Stimulated activated CD4-positive, alpha-beta T cell treated with anti-CD3 and anti-CD28 coated beads, TNF-alpha, amount 100 ng/mL, for 48 hours (primary cell): ENCODE data around the gene SP3.

Source experiments
- DNase-seq, 3 donors: peaks; one replicate each; pipeline ENCODE4 v3.0.0-alpha.2; 2020; ENCODE audit warnings: low read depth in 3 of 3

The SP3 gene

DNA sequence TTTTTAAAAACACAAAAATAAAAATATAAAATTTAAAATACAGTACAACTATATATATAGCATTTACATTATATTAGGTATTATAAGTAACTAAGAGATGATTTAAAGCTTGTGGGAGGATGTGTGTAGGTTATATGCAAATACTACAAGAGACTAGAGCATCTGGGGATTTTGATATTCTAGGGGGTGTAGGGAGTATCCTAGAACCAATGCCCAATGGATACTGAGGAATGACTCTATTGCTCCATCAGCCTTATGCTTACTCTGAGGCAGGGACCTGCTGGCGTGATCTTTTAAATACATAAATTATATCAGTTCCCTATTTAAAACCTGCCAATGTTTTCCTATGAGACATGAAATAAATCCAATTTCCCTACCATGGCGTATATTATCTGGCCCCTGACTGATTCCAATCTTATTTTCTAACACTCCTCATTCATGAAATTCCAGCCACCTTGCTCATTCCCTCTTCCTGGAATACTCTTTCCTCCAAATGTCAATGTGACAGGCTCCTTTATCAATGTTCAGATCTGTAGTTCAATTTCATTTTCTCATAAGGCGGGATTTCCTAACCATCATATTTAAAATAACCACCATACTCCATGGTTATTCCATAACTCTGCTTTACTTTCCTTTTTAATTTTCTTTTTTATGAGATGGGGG, 22.2 kb downstream of the SP3 start:
- no peak for DNase-seq

DNA sequence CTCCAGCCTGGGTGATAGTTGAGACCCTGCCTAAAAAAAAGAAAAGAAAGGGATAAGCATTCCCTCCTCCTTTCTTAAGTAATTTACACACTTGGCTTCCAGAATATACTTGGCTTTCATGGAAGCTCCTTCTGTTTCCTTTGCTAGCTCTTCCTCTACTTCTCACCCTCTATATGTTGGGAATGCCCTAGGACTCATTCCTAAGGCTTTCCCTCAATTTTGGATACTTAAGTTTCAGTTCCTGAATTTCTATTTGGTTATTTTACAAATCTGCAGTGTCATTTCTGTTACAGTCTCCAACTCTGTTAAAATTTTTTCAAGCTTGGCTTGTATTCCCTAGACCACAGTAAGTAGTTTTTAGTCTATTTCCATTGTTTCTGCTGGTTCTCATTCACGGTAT, 23.6 kb downstream of the SP3 start:
- no peak for DNase-seq

DNA sequence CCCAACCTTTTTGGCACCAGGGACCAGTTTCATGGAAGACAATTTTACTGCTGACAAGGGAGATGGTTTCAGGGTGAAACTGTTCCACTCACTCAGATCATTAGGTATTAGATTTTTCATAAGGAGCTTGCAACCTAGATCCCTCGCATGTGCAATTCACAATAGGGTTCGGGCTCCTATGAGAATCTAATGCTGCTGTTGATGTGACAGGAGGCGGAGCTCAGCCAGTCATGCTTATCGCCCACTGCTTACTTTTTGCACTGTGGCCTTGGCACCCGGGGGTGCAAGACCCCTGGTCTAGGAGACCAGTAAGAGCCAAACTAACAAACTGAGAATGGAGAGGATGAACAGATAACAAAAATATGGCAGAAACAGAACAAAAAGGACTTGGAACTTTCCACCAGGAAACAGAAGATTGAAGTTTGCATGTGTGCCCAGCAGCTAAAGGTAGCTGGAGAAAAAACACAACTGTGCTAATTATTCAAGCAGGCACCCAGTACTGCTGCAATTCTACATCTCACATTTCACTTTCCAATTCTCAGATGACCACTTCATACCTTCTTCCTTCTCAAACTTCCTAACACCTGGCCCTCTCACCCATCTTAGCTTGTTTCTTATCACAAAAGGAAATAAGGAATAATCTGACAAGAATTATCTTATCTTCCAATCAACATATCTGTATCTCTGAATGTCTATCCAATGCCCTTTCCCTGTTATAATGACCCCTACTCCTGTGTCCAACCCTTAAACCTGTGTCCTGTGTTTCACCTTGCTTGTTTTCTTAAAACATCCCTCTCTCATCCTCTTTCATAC, 24.8 kb downstream of the SP3 start:
- no peak for DNase-seq

DNA sequence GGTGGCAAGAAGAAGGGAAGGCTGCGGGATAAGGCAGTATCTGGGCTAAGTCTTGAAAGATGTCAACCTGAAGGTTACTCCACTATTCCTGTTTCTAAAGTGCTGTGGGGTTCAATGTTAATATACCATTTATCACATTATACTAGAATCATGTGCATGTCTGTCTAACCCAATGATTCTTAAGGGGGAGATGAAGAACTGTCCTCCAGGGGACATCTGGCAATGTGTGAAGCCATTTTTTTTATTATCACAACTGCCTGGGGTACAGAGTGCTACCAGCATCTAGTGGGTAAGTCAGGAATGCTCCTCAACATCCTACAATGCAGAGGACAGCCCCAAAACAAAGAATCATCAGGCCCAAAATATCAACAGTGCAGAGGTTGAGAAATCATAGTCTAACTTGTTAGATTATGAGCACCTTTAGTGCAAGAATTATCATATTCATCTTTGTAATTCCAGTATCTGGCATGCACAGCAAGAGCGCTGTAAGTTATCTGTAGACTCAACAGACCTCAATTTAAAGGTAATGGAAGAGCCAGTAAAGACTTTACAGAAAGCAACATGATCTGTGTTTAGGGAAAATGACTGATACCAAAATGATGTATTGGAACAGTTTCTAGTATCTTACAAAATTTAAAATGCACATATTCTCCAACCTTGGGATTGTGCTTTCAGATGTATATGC, 26.3 kb downstream of the SP3 start:
- DNase-seq: no peak

DNA sequence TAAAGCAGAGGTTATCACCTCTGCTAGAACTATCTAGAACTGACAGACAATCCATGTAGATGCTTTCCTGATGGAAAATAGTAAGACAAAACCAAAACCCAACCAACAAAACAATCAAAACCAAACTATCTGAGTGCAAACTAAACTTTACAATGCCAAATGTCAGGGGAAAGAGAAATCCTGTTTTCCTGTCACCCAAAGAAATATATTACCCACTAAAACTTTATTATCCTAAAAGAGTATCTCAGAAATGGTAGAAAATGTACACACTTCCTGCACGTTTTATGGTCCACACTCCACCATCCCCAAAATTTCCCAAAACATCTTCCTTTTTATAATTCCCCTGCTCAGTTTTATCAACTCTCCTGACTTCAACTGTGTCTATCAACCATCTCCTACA, 29.9 kb downstream of the SP3 start:
- no peak for DNase-seq

DNA sequence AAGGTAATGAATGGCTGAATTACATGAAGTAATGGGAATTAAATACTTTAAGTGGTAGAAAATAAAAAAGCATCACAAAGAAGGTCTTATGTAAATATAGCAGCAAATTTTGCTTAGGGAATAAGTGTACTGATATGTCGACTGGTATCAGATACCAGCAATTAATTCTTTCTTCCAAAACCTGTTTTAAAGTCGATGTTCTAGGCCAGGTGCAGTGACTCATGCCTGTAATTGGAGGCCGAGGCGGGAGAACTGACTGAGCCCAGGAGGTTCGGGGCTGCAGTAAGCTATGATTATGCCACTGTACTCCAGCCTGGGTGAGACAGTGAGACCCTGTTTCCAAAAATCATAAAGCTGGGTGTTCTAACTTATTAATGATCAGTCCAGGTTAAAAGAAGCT, 30.3 kb downstream of the SP3 start:
- DNase-seq: no peak

DNA sequence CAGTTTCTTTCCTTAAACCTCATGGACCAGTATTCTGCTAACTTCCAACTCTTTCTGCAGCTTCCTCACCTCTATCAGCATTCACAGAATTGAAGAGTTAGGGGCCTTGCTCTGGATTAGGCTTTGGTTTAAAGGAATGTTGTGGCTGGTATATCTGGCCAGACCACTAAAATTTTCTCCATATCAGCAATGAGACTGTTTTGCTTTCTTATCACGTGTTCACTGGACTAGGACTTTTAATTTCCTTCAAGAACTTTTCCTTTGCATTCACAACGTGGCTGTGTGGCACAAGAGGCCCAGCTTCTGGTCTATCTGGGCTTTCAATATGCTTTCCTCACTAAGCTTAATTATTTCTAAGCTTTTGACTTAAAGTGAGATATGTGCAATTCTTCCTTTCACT, 33.4 kb downstream of the SP3 start:
- no peak for DNase-seq

DNA sequence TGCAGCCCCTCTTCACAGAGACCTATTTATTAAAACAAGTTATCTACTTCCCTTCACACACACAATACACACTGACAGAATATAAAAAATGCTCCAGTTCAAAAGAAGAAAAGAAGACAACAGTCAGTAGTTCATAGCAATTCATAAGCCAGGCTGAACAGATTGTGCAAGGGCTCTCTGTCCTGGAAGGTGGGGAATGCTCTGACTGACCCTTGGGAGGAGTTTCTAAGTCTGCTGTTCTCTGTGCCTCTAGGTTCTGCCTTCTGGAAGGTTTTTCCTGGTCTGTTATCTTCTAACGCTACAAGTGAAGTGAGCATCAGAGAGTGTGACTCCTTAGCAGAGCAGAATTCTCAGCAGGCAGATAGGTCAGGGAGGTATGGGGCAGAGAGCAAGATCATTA, 35.7 kb downstream of the SP3 start:
- DNase-seq: no peak

DNA sequence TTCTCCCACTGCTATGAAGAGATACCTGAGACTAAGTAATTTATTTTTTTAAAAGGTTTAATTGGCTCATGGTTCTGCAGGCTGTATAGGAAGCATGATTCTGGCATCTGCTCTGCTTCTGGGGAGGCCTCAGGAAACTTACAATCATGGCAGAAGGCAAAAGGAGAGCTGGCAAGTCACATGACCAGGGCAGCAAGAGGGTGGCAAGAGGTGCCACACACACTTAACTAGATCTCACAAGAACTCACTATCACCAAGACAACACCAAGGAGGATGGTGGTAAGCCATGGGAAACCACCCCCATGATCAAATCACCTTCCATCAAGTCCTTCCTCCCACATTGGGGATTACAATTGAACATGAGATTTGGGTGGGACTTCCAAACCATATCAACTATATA, 38.3 kb downstream of the SP3 start:
- no peak for DNase-seq

DNA sequence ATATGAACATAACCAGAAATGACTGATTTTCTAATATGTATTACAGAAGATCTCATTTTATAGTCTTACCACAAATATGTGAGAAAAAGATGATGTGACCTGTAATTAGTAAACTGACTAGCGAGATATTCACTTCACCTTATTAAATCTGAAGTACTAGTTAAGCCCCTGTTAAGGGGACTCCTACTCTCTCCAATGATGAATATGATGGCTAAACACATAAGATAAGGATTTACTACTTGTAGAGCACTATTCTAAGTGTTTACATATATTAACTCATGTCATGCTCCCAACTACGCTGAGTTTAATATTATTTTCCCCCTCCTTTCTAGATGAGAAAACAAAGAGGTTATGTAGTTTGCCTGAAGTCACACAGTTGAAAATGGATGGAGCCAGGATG, 40.9 kb downstream of the SP3 start:
- no peak for DNase-seq

DNA sequence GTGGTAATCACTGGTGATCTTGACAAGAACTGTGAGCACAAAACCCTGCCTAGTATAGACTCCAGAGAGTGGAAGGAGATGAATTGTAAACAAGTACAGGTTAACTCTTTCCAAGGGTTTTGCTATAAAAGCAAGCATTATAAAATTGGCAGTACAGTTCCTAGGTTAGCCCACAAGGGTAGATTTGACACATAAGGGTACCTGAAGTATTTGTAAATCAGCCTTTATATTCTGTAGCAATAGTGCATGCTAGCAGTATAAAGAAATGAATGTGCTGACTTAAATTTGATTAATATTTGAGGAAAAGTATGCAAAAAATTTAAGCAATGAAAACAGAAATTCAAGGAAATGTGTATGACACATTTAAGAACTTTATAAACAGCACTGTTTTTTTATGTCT, 42.4 kb downstream of the SP3 start:
- DNase-seq: no peak

DNA sequence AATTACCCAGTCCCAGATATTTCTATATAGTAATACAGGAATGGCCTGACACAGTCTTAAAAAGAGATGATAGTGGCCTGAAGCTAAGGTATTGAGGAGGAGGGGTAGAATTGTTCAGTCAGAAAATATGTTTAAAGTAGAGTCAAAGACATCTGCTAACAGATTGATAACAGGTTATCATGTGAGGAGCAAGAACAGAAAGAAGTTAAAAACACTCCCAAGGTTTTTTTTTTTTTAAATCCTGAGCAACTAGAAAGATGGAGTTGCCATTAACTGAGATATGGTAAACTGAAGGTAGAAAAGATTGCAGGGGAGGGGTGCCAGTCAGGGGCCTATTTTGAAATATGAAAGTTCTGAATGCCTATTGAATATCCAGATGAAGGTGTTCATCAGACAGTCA, 43.1 kb downstream of the SP3 start:
- DNase-seq: no peak

DNA sequence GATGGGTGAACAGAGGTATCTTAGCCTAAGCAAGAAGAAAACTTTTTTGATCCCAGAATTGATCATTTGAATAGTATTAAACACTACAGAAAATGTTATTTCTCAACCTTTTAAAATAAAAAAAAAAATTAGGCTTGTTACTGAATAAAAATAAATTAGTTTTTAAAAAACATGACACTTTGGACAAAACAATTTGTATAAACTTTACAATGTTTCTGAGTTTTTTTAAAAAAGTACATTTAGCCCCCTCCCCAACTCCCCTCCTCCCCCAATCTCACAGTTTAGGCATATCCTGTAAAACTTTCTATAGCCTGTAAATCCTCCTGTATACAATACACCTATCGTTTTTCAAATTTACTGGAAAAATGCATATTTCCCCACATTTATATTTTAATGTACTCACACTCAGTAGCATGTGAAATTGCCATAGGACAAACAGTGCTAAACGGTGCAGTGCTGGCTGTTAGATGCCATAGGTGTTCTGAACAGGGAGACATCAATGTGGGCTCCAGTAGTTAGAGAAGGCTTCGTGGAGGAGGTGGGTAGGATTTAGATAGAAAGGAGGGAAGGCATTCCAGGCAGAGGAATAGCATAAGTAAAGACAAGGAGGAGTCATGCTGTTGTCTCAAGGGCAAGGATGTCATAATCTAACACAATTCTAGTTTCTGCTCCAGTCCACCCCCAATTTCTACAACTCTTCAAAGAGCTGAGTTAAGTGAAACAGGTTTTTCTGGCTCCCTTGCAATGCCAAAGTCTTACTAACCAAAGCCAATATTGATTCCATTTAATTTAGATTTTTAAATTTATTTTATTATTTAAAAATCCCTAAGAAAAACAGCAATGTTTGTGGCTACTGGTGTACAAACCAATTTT, 50.9 kb downstream of the SP3 start:
- DNase-seq: no peak

DNA sequence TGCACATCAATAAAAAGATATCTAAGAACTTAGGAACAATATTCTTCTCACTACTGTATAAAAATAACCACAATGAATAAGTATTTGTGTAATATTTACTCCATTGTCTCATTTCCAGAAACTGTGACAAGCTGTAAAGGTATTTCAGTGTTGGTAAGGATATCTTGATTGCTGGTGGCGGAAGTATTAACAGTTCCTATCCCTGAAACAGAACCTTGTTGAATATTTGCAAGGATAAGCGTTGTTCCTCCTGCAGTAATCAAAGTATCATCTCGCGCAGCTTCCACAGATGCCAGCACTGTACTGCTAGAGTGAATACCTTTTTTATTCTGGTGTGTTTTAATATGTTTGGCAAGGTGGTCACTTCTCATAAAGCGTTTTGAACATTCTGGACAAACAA, 55.3 kb downstream of the SP3 start:
- no peak for DNase-seq

DNA sequence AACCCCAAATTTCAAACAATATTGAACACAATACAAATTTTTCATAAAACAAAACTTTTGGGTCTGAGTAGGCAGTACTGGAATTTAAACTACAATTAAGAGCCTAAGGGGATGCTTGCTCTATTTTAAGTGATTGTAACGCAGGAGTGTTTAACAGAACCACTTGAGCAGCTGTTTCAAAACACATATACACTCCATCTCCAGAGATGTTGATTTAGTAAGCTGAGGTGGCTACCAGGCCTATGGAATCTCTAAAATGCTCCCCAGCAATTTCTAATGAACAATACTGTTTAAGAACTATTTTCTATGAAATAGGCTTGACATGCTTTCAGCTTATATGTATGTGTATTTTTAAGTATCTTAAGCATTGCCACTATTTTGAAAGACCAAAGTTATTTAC, 58.5 kb downstream of the SP3 start:
- no peak for DNase-seq

DNA sequence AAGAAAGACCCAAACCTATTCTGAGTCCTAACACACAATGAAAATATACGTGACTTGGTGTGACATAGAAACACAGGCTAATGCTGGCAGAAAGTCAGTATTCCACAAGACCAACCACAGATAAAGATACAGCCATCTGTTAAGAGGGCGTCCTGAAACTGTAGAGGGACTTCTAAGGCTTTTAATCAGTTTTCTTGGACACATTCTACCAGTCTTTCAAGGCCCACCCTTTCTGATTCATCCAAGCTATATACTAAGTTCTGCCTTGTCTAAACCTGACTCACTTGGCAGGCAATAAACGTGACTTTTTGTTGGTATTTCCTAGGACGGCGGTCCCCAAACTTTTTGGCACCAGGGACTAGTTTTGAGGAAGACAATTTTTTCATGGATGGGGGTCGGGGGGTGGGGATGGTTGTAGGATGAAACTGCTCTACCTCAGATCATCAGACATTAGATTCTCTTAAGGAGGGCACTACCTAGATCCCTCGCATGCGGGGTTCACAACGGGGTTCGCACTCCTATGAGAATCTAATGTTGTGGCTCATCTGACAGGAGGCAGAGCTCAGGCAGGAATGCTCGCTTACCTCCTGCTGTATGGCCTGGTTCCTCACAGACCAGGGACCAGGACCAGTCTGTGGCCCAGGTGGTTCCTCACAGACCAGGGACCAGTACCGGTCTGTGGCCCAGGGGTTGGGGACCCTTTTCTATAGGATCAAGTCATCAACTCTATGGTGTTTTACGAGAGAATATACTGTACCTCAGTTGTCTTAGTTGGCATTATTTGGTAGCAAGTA, 61.4 kb downstream of the SP3 start:
- no peak for DNase-seq

DNA sequence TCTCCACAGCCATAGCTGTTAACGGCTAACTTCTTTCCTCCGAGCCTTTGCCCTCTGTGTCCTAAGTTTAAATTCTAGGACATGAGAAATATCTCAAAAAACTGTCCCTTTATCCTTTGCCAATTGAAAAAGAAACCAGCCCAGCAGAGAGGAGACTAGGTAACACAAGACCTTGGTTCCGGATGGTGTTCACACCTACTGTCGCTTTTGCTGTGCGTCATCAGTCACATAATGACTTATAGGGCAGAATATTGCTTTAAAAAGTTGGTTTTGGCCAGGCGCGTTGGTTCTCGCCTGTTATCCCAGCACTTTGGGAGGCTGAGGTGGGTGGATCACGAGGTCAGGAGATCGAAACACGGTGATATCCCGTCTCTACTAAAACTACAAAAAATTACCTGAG, 66.2 kb downstream of the SP3 start:
- peak in 1 of 3 donors; percentile 5 for DNase-seq

DNA sequence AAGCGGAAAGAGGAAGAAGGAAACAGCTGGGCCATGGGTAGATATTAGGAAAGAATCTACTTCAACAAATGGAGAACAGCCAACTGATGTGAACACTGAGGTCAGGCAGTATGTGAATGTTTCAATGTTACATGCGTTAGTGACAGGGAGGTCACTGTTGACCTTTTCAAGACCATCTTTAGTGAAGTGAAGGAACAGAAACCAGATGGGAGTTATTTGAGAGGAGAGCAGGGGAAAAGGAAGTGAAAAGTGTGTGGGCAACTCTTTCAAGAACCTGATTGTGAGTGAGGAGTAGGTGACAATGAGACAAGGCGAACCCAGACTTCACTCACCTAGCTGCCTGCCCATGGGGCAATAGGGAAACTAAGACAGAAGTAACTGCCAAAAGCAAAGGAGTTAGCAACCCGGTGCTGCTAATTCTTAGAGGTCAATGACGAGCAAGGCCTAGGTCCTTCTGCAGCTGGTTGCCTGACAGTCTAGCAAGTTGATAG, 67.0 kb downstream of the SP3 start:
- no peak for DNase-seq

DNA sequence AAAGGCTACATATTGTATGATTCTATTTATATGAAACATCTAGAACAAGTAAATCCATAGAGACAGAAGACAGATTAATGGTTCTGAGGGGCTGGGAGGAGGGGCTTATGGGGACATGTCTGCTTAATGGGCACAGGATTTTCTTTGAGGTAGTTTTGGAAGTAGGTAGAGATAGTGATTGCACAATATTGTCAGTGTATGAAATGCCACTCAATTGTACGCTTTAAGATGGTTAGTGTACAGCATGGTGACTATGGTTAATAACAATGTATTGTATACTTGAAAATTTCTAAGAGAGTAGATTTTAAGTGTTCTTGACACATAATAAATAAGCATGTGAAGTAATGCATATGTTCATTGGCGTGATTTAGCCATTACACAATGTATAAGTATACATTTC, 68.4 kb downstream of the SP3 start:
- DNase-seq: no peak

DNA sequence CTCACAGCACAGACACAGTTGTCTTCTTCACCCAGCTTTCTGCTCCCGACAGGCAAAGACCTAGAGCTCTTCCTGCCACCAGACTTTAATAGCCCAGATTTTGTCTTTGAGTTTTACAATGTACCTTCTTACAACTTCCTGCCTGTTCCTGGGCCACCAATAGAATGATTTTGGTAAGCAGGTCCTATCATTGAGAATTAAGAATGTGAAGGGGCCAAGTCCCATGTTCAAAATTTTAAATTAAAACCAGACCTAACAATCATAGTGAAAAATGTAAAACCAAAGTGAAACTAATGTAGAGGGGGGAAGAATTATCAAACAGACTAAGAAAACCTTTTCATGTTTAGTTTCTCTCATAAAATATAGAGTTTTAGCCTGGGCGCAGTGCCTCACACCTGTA, 72.8 kb downstream of the SP3 start:
- DNase-seq: no peak
